Measurements from ENCODE around the gene RPS27A. TPM values are rescaled to one million over a fixed set of nuclear protein-coding genes. Genes with fewer than 3 reads are reported as not detected.

The RPS27A gene
- total RNA-seq, 3 donors from 2014 or later = 1,531 to 3,365 (median 3,229) TPM

GRCh38 chr2:55231546-55232083 is 873 bp upstream of the RPS27A start:
- peak in 1 of 3 donors; percentile 19 for TF ChIP-seq POLR2AphosphoS5 (IDR thresholded peaks at IDR 0.05)
- no peak for TF ChIP-seq CTCF (IDR thresholded peaks at IDR 0.05)
- TF ChIP-seq POLR2A (IDR thresholded peaks at IDR 0.05) = no peak
- intact Hi-C loops (cut with DNase I; ENCODE audit: low total_unique reads) = no loop called here
- Histone ChIP-seq H3K9me3 (no peaks in the 10 kb centered on the region), H3K27me3 (no peaks in the 10 kb centered on the region), H3K27ac (peak overlapping the region; percentile 91 to 97), H3K4me3 (peak overlapping the region; percentile 71 to 93 (median 76)), H3K4me1 (peaks cover 0 to 10% of the 10 kb centered on the region in 2 donors), H3K36me3 (no peaks in the 10 kb centered on the region)
- no peak for DNase-seq (ENCODE audit: low spot score in 2 of 2)

GRCh38 chr2:55232863-55233657 is 572 bp downstream of the RPS27A start:
- TF ChIP-seq POLR2AphosphoS5 (IDR thresholded peaks at IDR 0.05) (peak in 1 of 3 donors; percentile 4), CTCF (IDR thresholded peaks at IDR 0.05) (no peak)
- peak in 1 of 2 donors; percentile 31 for DNase-seq (ENCODE audit: low spot score in 2 of 2)
- Histone ChIP-seq H3K27ac (peak overlapping the region; percentile 91 to 97), H3K27me3 (no peaks in the 10 kb centered on the region), H3K4me1 (peaks cover 0 to 10% of the 10 kb centered on the region in 2 donors), H3K4me3 (peak overlapping the region; percentile 71 to 93 (median 76)), H3K9me3 (no peaks in the 10 kb centered on the region), H3K36me3 (no peaks in the 10 kb centered on the region)
- intact Hi-C loops (cut with DNase I; ENCODE audit: low total_unique reads) = no loop called here

- Histone ChIP-seq H3K27ac (peak overlapping the region; percentile 91 to 97), H3K36me3 (no peaks in the 10 kb centered on the region), H3K4me1 (peaks cover 0 to 10% of the 10 kb centered on the region in 2 donors), H3K27me3 (no peaks in the 10 kb centered on the region), H3K9me3 (no peaks in the 10 kb centered on the region), H3K4me3 (peak overlapping the region; percentile 71 to 93 (median 76))
- intact Hi-C loops (cut with DNase I; ENCODE audit: low total_unique reads) = no loop called here
- TF ChIP-seq POLR2A (IDR thresholded peaks at IDR 0.05) (no peak), POLR2AphosphoS5 (IDR thresholded peaks at IDR 0.05) (no peak), CTCF (IDR thresholded peaks at IDR 0.05) (no peak)
- no peak for DNase-seq (ENCODE audit: low spot score in 2 of 2)
These were observed 1.1 kb downstream of the RPS27A start for GRCh38 chr2:55233658-55233940.

GRCh38 chr2:55235724-55236538 is 3.4 kb downstream of the RPS27A start:
- Histone ChIP-seq H3K27me3 (no peaks in the 10 kb centered on the region), H3K4me3 (no peak overlapping the region), H3K36me3 (no peaks in the 10 kb centered on the region), H3K4me1 (peaks cover 0 to 10% of the 10 kb centered on the region in 2 donors), H3K9me3 (no peaks in the 10 kb centered on the region), H3K27ac (no peak overlapping the region)
- no peak for TF ChIP-seq CTCF (IDR thresholded peaks at IDR 0.05)
- no peak for TF ChIP-seq POLR2A (IDR thresholded peaks at IDR 0.05)
- no peak for TF ChIP-seq POLR2AphosphoS5 (IDR thresholded peaks at IDR 0.05)
- intact Hi-C loops (cut with DNase I; ENCODE audit: low total_unique reads) = no loop called here
- DNase-seq (ENCODE audit: low spot score in 2 of 2) = no peak
